ENCODE results near the gene STK17B.
A peak's percentile ranks its signal among the peaks of the same experiment; 100 is the strongest.
"Not testable (repeated sequence)": the region's sequence is repeated elsewhere in the genome, so short reads cannot be mapped to it uniquely, and the experiment has no call there.

The STK17B gene

GRCh38 chr2:196171248-196171871 is at the start of gene STK17B:
STK17B (minus strand) TSS chr2:196171578; CDS start chr2:196163383, 8,195 bp downstream.
- DNase-seq = peak; percentile 98

DNA sequence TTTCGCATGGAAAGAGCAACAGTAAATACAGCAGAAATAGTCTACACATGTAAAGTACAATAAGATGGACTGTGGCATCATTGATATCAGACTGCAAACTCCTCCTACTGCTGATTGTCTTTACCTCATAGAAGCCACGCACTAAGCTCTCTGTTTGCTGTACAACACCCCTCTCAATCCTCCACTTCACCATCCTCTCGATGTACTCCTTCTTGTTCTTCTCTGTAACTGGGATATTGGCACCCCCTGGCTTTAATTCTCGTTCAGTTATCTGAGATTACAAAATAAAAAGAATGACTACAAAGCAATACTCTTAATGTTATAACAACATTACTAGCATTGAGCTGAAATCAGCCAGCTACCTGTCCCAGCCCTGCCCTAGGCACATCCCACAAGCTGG is 49.3 kb upstream of the STK17B start:
- DNase-seq = no peak

DNA sequence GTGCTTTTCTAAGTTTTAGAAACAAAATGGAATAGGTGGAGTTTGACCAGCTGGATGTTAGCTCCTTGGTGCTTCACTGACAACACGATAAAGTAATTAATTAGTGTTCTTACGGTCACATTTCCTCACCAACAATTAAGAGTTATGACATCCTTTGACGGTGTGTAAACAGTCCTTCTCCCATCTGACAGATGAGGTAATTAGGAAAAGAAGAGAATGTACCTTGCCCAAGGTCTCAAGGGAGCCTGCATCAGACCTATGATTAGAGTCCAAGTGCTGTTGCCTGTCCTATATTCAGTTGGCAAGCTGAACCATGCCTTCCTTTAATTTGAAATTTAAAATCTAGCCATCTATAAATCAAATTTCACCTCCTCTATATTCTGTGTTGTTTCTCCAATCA is 48.3 kb upstream of the STK17B start:
- no peak for DNase-seq

DNA sequence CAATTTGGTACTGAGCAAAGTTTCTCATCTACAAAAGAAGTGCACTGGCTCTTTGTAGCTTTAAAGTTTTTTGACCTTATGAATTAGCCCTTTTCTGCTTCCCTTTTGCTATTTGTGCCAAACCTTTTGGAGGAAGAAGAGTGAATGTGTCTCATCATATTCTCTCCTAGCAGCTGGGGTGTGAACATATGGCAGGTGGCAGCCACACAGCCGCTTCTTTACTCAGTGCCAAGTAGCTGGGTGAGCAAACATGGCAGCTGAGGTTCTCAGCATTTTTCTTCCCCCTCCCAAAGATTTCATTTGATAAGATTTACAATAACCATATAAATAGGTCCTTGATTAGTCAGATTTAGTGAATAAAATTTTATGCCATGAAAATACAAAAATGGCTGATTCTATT is 46.7 kb upstream of the STK17B start:
- DNase-seq = no peak

- no peak for DNase-seq
These were observed 45.7 kb upstream of the STK17B start for GRCh38 chr2:196217116-196217515.

DNA sequence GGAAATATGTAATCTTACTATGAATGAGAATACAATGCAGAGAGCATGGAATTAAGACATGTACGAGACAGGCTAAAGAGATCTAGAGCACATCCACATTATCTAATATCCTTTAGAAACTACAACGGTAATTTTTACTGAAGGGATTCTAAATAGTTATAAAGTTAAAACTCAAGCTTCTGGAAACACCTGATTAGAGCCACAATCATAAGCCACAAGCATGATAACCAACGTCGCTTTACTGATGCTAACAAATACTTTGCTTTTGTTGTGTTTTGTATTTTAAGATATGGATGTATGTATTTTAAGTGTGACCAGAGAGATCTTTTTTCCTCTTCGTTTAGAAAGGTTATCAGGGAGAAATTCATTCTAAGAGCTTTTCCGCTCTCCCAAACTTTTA is 44.0 kb upstream of the STK17B start:
- DNase-seq = no peak

- DNase-seq = no peak
These were observed 42.8 kb upstream of the STK17B start for GRCh38 chr2:196214156-196214555.

DNA sequence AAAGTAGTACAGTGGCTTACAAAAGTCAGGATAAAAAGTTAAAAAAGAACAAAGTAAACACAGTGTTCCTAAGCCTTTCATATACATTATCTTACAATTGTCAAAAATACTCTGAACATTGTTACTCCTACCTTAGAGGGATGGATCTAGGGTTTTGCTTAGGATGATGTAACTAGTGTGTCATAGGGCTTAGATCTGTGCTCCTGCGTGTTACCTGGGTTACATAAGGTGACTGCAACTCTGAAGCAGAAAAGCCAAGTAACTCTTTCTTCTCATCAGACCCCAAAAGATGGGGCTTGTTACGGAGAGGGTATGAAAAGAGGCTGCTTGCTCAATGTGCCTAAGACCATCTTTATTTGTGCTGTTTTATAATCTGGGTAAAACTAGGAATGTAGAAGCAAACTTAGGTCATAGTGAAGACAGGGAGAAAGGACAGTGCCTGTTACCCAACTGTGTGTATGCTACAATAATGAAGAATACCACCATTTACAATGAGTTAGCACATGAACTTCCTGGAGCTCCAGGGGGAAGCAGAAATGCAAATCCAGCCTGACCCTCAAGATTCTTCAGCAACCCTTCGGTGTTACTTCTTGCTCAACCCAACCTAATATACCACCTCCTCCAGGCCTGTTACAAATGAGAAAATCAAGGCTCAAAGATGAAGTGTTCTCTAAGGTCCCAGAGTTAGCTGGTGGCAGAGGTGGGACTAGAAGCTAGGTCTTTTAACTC is 42.0 kb upstream of the STK17B start:
- DNase-seq = no peak

GRCh38 chr2:196208915-196209314 is 37.5 kb upstream of the STK17B start:
- DNase-seq = no peak

DNA sequence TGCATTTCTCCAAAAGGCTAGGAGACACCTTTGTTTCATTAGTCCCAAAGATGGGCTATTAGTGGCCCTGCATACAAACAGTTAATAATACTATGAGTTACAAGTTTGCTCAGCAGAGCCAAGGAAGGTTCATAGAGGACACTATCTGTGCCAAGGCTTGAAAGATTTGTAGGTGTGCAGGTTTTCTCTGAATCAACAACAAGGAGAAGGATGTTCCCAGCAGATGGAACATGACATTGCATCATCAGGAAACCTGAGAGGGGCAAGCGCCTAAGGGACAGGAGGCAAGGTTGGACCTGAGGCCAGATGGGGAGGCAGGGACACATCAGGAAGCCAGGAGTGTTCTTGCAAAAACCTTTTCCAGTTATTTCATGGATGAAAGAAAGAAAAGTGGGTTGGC is 35.4 kb upstream of the STK17B start:
- no peak for DNase-seq

DNA sequence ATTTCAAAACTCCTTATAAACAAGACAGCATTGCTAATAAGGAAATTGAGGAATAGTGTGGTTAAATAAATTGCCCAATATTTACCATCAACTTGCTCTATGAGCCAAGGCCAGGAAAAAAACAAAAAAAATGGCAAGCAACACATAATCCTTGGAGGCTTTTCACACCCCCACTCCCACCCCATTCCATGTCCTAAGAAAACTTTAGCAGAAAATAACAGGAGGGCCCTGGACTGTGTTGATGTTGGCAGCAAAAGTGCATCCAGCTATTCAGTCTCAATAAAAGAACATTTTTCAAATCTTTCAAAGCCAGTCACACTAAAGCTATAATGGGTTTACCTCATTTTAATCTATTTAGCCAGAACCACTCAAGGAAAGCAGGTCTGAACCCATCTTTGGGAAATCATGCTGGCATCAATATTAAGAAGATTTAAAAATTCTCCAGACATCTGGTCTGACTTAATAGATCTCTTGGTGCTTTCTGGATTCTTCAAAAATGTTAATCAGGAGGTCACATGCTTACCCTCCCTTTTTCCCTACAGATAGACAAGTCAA is 34.6 kb upstream of the STK17B start:
- DNase-seq = no peak

- DNase-seq = no peak
These were observed 33.8 kb upstream of the STK17B start for GRCh38 chr2:196205011-196205766.

DNA sequence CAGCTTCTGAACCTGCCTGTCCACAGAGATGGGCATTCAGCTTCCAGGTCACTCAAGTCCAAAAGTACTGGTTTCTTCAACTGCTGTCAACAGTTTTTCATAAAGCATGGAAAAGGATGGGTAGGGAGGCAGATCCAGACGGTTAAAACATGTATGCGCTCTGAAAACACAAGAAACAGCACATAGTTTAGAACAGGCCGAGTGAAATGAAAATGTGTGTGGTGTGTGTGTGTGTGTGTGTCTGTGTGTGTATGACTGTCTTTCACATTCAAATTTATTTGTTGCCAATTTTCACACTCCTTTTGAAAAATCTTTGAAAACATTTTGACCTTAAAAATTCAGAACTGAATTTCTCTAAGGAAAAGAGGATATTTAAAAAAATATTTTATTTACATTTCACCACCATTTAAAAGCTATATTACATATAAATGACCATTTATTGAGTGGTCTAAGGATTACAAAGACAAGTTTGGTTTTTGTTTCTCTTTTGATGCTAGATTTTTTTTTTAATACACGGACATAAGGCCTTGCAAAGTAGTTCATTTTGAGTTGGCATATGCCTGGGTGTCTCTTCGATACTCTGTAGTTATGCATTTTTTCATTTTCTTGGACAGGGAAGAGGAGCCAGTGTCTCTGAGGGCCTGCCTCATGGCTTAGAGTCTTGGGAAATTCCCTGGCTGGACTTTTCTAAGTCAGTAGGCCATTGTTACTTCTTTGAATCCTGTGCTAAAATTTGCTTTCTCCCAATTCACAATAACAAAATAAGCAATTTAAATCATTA is 30.0 kb upstream of the STK17B start:
- DNase-seq = no peak

- DNase-seq = no peak
These were observed 29.2 kb upstream of the STK17B start for GRCh38 chr2:196200557-196200956.

- DNase-seq = no peak
These were observed 24.4 kb upstream of the STK17B start for GRCh38 chr2:196195758-196196157.

DNA sequence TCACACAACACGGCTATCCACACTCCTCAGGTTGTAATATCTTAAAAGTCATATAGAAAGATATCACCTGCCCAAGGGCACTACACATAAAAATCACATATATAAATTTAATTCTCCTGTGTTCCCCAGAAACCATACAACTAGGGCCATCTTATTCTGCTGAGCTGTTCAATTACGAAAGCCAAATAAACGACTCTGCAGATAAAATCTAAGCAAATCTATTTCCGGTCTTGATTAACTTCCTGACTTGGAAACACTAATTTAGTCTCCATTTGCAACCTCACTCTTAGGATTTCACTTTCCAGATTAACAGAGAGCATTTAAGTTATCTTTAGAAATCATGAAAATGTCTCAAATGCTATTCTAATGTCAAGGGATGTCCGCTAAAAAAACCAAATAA is 23.9 kb upstream of the STK17B start:
- DNase-seq = no peak

DNA sequence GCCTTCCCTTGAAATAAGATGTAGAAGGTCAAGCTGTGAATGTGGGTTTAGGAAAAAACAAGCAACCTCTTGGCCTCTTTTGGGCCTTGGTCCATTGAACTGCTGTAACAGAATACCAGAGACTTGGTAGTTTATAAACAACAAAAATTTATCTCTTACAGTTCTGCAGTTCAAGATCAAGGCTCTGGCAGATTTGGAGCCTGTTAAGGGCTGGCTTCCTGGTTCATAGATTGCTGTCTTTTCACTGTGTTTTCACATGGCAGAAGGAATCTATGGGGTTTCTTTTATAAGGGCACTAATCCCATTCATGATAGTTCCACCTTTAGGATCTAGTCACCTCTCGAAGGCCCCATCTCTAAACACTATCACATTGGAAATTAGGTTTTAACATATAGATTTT is 20.2 kb upstream of the STK17B start:
- DNase-seq = no peak

DNA sequence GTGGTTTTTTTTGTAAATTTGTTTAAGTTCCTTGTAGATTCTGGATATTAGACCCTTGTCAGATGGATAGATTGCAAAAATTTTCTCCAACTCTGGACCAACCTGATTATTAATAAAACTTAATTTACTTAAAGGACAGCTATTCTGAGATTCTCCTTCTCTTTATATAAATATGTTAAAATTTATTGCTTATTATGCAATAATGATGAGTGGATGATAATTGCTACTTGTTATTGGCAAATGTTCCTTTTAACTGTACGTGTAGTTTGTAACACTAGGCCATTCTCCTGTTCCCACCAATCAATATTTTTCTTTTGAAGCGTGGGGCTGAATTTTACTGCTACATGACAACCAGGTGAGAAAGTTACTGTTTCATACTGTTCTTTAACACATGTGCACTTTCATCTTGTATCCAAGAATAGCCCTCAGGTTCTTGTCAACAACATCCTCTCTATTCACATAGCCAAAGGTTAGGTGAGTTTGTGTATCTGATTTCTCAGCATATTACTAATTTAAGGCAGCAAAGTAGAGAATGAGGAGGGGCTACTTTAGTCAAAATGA is 16.6 kb upstream of the STK17B start:
- no peak for DNase-seq

DNA sequence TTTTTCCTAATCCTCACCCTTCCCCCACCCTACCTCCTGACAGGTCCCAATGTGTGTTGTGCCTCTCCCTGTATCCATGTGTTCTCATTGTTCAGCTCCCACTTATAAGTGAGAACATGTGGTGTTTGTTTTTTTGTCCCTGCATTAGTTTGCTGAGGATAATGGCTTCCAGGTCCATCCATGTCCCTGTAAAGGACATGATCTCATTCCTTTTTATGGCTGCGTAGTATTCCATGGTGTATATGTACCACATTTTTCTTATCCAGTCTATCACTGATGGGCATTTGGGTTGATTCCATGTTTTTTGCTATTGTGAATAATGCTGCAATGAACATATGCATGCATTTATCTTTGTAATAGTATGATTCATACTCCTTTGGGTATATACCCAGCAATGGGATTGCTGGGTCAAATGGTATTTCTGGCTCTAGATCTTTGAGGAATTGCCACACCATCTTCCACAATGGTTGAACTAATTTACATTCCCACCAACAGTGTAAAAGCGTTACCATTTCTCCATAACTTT is 15.9 kb upstream of the STK17B start:
- not testable (repeated sequence) for DNase-seq

DNA sequence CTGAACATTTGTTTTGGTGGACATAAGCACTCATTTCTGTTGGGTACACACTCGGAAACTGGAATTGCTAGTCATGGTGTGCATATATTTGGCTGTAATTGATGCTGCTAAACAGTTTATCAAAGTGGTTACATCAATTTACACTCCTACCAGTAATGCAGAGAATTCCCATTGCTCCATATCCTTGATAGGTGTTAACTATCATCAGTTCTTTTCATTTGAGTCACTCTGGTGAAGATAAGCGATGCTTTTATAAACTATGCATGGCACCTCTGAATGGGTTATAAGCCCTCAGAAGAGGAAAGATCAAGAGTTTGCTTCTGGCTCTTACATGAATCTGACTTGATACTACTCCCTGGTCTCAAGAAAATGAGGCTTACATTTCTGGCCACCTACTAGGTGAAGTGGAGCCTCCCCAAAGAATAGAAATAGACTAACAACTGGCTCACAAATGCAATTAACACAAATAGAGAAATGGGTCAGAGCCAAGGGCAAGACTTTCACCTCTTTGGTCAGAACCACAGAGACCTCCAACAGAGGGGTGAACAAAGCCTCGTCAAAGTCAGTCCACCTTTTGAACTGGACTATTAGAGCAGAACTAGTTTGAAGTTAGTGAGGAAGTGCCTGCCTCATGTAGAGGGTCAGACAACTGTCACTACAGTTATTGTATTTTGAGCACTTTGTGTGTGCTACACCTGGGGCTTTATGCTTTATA is 15.0 kb upstream of the STK17B start:
- DNase-seq = no peak

- no peak for DNase-seq
These were observed 13.5 kb upstream of the STK17B start for GRCh38 chr2:196184921-196185320.

Measured in activated CD8-positive, alpha-beta memory T cell treated with anti-CD3 and anti-CD28 coated beads for 24 hours (primary cell).